GM12875 (cell line): ENCODE measurements around the gene ZNF710.

Experiments used
- H3K4me3 ChIP-seq: one replicate; pipeline ENCODE4 v1.5.1; 2011; ENCODE audit warnings: low read depth, low read length, control low read depth
- CTCF ChIP-seq: IDR thresholded peaks from 2 replicates; pipeline ENCODE4 v1.5.1; 2011; ENCODE audit warnings: low read depth, mild to moderate bottlenecking, control low read depth, inconsistent platforms, low read length, moderate library complexity, borderline replicate concordance; ENCODE audit not compliant: insufficient read depth

The ZNF710 gene

GRCh38 chr15:90038632-90039095, 37.5 kb downstream of the ZNF710 start:
- TF ChIP-seq CTCF, result no peak
- no peak overlapping the region for H3K4me3 ChIP-seq

- H3K4me3 ChIP-seq, result no peak overlapping the region
- TF ChIP-seq CTCF, result no peak
Observed at GRCh38 chr15:90039996-90040395, 38.9 kb downstream of the ZNF710 start.

- H3K4me3 ChIP-seq, result no peak overlapping the region
- no peak for TF ChIP-seq CTCF
Observed at GRCh38 chr15:90040618-90041017, 39.5 kb downstream of the ZNF710 start.

GRCh38 chr15:90042356-90042755, 41.2 kb downstream of the ZNF710 start:
- TF ChIP-seq CTCF, result no peak
- no peak overlapping the region for H3K4me3 ChIP-seq

GRCh38 chr15:90042766-90043529, 41.8 kb downstream of the ZNF710 start:
- no peak overlapping the region for H3K4me3 ChIP-seq
- no peak for TF ChIP-seq CTCF

- TF ChIP-seq CTCF, result no peak
- H3K4me3 ChIP-seq, result no peak overlapping the region
Observed at GRCh38 chr15:90043530-90044010, 42.4 kb downstream of the ZNF710 start.

GRCh38 chr15:90044191-90044590, 43.1 kb downstream of the ZNF710 start:
- TF ChIP-seq CTCF, result no peak
- H3K4me3 ChIP-seq, result no peak overlapping the region
